ENCODE data around the gene MYD88. TPM values are rescaled to one million over a fixed set of nuclear protein-coding genes. Genes with fewer than 3 reads are reported as not detected.

Gene MYD88
- total RNA-seq, 1 experiment from 2014 or later: 21.2 TPM

DNA sequence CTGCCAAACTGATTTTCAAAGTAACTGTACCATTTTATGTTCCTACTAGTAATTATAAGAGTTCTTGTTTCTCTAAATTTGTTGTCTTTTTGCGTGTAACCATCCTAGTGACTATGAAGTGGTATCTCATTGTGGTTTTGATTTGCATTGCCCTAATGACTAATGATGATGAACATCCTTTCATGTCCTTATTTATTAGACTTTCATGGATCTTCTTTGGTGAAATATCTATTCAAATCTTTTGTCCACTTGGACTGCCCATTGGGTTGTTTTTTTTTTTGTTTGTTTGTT, 30.5 kb downstream of the MYD88 start:
- H3K4me3 Mint-ChIP-seq (ENCODE audit: unreplicated experiment): no peak overlapping the region
- peaks cover 2% of the 10 kb centered on the region for H3K4me1 ChIP-seq
- H3K36me3 ChIP-seq (ENCODE audit: control insufficient read depth, insufficient read depth, low read length): no peaks in the 10 kb centered on the region
- H3K4me3 ChIP-seq (ENCODE audit: low read depth, low read length): no peak overlapping the region
- CTCF ChIA-PET: no interaction called here
- no peaks in the 10 kb centered on the region for H3K27me3 ChIP-seq (replicated peaks; ENCODE audit: control insufficient read depth, insufficient read depth, low read length)
- no peaks in the 10 kb centered on the region for H3K9me3 ChIP-seq
- peaks cover 29% of the 10 kb centered on the region for H3K4me1 Mint-ChIP-seq (ENCODE audit: low read depth, unreplicated experiment)
- H3K9me3 Mint-ChIP-seq (ENCODE audit: unreplicated experiment): no peaks in the 10 kb centered on the region
- intact Hi-C loops (cut with micrococcal nuclease; ENCODE audit: unreplicated experiment): no loop called here
- POLR2A ChIA-PET: no interaction called here
- TF ChIP-seq, protein P1, sequence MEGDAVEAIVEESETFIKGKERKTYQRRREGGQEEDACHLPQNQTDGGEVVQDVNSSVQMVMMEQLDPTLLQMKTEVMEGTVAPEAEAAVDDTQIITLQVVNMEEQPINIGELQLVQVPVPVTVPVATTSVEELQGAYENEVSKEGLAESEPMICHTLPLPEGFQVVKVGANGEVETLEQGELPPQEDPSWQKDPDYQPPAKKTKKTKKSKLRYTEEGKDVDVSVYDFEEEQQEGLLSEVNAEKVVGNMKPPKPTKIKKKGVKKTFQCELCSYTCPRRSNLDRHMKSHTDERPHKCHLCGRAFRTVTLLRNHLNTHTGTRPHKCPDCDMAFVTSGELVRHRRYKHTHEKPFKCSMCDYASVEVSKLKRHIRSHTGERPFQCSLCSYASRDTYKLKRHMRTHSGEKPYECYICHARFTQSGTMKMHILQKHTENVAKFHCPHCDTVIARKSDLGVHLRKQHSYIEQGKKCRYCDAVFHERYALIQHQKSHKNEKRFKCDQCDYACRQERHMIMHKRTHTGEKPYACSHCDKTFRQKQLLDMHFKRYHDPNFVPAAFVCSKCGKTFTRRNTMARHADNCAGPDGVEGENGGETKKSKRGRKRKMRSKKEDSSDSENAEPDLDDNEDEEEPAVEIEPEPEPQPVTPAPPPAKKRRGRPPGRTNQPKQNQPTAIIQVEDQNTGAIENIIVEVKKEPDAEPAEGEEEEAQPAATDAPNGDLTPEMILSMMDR (IDR thresholded peaks at IDR 0.05; ENCODE audit: insufficient read depth in 1 of 2, low read depth in 1 of 2, low read length in 1 of 2, severe bottlenecking in 1 of 2, unreplicated experiment in 1 of 2): no peak
- BruUV-seq (replicated peaks): no TSS peak
- DNase-seq: no peak
- H3K36me3 Mint-ChIP-seq (ENCODE audit: insufficient read depth, unreplicated experiment): peaks cover 29% of the 10 kb centered on the region
- H3K27ac Mint-ChIP-seq (ENCODE audit: unreplicated experiment): no peak overlapping the region
- H3K27me3 Mint-ChIP-seq (ENCODE audit: insufficient read depth, unreplicated experiment): no peaks in the 10 kb centered on the region

DNA sequence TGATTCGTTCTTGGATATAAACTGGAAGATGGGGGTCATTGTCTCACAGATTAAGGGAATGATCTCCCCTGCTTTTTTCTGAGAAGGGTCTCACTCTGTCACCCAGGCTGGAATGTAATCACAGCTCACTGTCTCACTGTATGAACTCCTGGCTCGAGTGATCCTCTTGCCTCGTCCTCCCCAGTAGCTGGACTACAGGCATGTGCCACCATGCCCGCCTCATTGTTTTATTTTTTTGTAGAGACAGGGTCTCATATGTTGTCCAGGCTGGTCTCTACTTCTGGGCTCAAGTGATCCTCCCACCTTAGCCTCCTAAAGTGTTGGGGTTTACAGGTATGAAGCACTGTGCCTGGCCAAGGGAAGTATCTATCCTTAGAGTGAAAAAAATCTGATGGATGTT, 32.3 kb downstream of the MYD88 start:
- Histone ChIP-seq H3K36me3 (ENCODE audit: control insufficient read depth, insufficient read depth, low read length) (no peaks in the 10 kb centered on the region), H3K4me3 (ENCODE audit: low read depth, low read length) (no peak overlapping the region), H3K27me3 (replicated peaks; ENCODE audit: control insufficient read depth, insufficient read depth, low read length) (no peaks in the 10 kb centered on the region), H3K4me1 (peaks cover 4% of the 10 kb centered on the region), H3K9me3 (no peaks in the 10 kb centered on the region)
- CTCF ChIA-PET: no interaction called here
- Mint-ChIP-seq H3K4me1 (ENCODE audit: low read depth, unreplicated experiment) (peaks cover 32% of the 10 kb centered on the region), H3K9me3 (ENCODE audit: unreplicated experiment) (no peaks in the 10 kb centered on the region), H3K27ac (ENCODE audit: unreplicated experiment) (no peak overlapping the region), H3K27me3 (ENCODE audit: insufficient read depth, unreplicated experiment) (no peaks in the 10 kb centered on the region), H3K36me3 (ENCODE audit: insufficient read depth, unreplicated experiment) (peaks cover 14% of the 10 kb centered on the region), H3K4me3 (ENCODE audit: unreplicated experiment) (no peak overlapping the region)
- BruUV-seq (replicated peaks): no TSS peak
- intact Hi-C loops (cut with micrococcal nuclease; ENCODE audit: unreplicated experiment): no loop called here
- POLR2A ChIA-PET: no interaction called here
- DNase-seq: no peak
- TF ChIP-seq, protein P1 (IDR thresholded peaks at IDR 0.05; ENCODE audit: insufficient read depth in 1 of 2, low read depth in 1 of 2, low read length in 1 of 2, severe bottlenecking in 1 of 2, unreplicated experiment in 1 of 2): no peak

DNA sequence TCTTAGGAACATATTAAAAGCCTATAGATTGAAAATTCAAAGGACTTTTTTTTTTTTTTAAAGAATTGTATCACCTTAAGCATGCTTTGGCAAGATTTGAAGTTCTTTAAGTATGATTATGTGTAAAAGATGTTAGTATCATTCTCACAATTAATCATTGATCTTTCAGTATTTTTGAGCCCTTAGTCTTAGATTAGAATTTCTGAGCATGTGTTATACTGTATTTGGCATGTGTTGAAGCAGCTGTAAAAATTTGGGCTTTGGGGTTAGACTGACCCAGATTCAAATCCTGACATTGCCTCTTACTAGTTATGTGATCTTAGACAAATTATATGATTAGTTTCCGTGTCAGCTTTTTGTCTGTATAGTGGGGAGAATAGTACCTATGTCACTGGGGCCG, 33.2 kb downstream of the MYD88 start:
- Histone ChIP-seq H3K9me3 (no peaks in the 10 kb centered on the region), H3K4me1 (peaks cover 4% of the 10 kb centered on the region), H3K4me3 (ENCODE audit: low read depth, low read length) (no peak overlapping the region), H3K27me3 (replicated peaks; ENCODE audit: control insufficient read depth, insufficient read depth, low read length) (no peaks in the 10 kb centered on the region), H3K36me3 (ENCODE audit: control insufficient read depth, insufficient read depth, low read length) (no peaks in the 10 kb centered on the region)
- BruUV-seq (replicated peaks): no TSS peak
- Mint-ChIP-seq H3K27me3 (ENCODE audit: insufficient read depth, unreplicated experiment) (no peaks in the 10 kb centered on the region), H3K27ac (ENCODE audit: unreplicated experiment) (no peak overlapping the region), H3K9me3 (ENCODE audit: unreplicated experiment) (no peaks in the 10 kb centered on the region), H3K36me3 (ENCODE audit: insufficient read depth, unreplicated experiment) (peaks cover 11% of the 10 kb centered on the region), H3K4me1 (ENCODE audit: low read depth, unreplicated experiment) (peaks cover 30% of the 10 kb centered on the region), H3K4me3 (ENCODE audit: unreplicated experiment) (no peak overlapping the region)
- intact Hi-C loops (cut with micrococcal nuclease; ENCODE audit: unreplicated experiment): no loop called here
- POLR2A ChIA-PET: no interaction called here
- CTCF ChIA-PET: interaction anchor here (0.5 kb wide), 1 partner anchor 22 kb away, joined by 5 read pairs; no protein-coding TSS in a partner anchor
- DNase-seq: no peak
- TF ChIP-seq, protein P1 (IDR thresholded peaks at IDR 0.05; ENCODE audit: insufficient read depth in 1 of 2, low read depth in 1 of 2, low read length in 1 of 2, severe bottlenecking in 1 of 2, unreplicated experiment in 1 of 2): no peak

Data from Caco-2 (cell line).